HepG2 (cell line): ENCODE measurements around the gene TLCD3A. TPM values are rescaled to one million over a fixed set of nuclear protein-coding genes. Genes with fewer than 3 reads are reported as not detected.

Experiments
- AHR ChIP-seq: IDR thresholded peaks from 2 replicates; pipeline ENCODE4 v1.6.1; 2018; ENCODE audit warnings: missing genetic modification reagents, missing compliant biosample characterization
- AKAP8 ChIP-seq: sonication (generic); formaldehyde crosslinking; IDR thresholded peaks from 2 replicates; pipeline ENCODE4 v1.5.1; 2020; ENCODE audit warnings: mild to moderate bottlenecking, missing genetic modification reagents
- HHEX ChIP-seq: IDR thresholded peaks from 2 replicates; pipeline ENCODE4 v1.6.1; 2016; ENCODE audit warnings: control low read depth
- MAX ChIP-seq: IDR thresholded peaks from 2 replicates; pipeline ENCODE4 v1.6.1; 2012; ENCODE audit warnings: inconsistent platforms
- MTA1 ChIP-seq: sonication (generic); formaldehyde crosslinking; IDR thresholded peaks from 2 replicates; pipeline ENCODE4 v1.4.0; 2020; ENCODE audit warnings: missing genetic modification reagents, mild to moderate bottlenecking, borderline replicate concordance
- NCOA2 ChIP-seq: sonication (generic); formaldehyde crosslinking; IDR thresholded peaks from 2 replicates; pipeline ENCODE4 v1.8.0; 2022; ENCODE audit warnings: inconsistent platforms
- NR3C1 ChIP-seq: sonication (generic); formaldehyde crosslinking; IDR thresholded peaks from 2 replicates; pipeline ENCODE4 v1.4.0; 2020; ENCODE audit warnings: missing genetic modification reagents
- PAF1 ChIP-seq: IDR thresholded peaks from 2 replicates; pipeline ENCODE4 v1.6.1; 2016; ENCODE audit warnings: missing genetic modification reagents, missing compliant biosample characterization
- PRMT3 ChIP-seq: sonication (generic); formaldehyde crosslinking; IDR thresholded peaks from 2 replicates; pipeline ENCODE4 v1.8.1; 2022; ENCODE audit warnings: low read depth, mild to moderate bottlenecking, moderate library complexity, missing genetic modification reagents, borderline replicate concordance
- TBL1XR1 ChIP-seq: fragments of 150-350 bp; IDR thresholded peaks from 2 replicates; pipeline ENCODE4 v1.6.1; 2014; ENCODE audit warnings: borderline replicate concordance, low read length; ENCODE audit not compliant: partially characterized antibody
- TBX3 ChIP-seq: fragments of 450-650 bp; IDR thresholded peaks from 2 replicates; pipeline ENCODE4 v1.6.1; 2017; ENCODE audit warnings: antibody characterized with exemption, mild to moderate bottlenecking, inconsistent platforms, borderline replicate concordance
- TGIF2 ChIP-seq: IDR thresholded peaks from 2 replicates; pipeline ENCODE4 v1.6.1; 2016; ENCODE audit warnings: control low read depth, missing compliant biosample characterization
- ZBTB46 ChIP-seq: sonication (generic); formaldehyde crosslinking; IDR thresholded peaks from 2 replicates; pipeline ENCODE4 v1.4.0; 2020; ENCODE audit warnings: mild to moderate bottlenecking, missing genetic modification reagents, borderline replicate concordance
- ZNF225 ChIP-seq: sonication (generic); formaldehyde crosslinking; IDR thresholded peaks from 2 replicates; pipeline ENCODE4 v1.4.0; 2020; ENCODE audit warnings: mild to moderate bottlenecking, missing genetic modification reagents
- ZNF672 ChIP-seq: sonication (generic); formaldehyde crosslinking; IDR thresholded peaks from 2 replicates; pipeline ENCODE4 v1.8.1; 2022; ENCODE audit warnings: missing genetic modification reagents
- ZNF75D ChIP-seq: sonication (generic); formaldehyde crosslinking; IDR thresholded peaks from 2 replicates; pipeline ENCODE4 v1.8.1; 2023; ENCODE audit warnings: missing genetic modification reagents, mild to moderate bottlenecking, borderline replicate concordance
- ZNF792 ChIP-seq: IDR thresholded peaks from 2 replicates; pipeline ENCODE4 v1.6.1; 2016
- ZSCAN29 ChIP-seq: sonication (generic); formaldehyde crosslinking; conservative IDR thresholded peaks from 2 replicates; pipeline ENCODE4 v1.4.0; 2020; ENCODE audit warnings: mild to moderate bottlenecking, missing genetic modification reagents
- ZUFSP ChIP-seq: sonication (generic); formaldehyde crosslinking; IDR thresholded peaks from 2 replicates; pipeline ENCODE4 v1.9.0; 2021; ENCODE audit warnings: missing genetic modification reagents, mild to moderate bottlenecking, borderline replicate concordance
- polyA plus RNA-seq, 8 experiments: library from polyadenylated mRNA; depleted of rRNA in 3 of 8; stranded (reverse) in 7 of 8; unstranded in 1 of 8; fragments of >200 nt; fragmentation: Illumina TruSeq in 4 of 8; extraction: Trizol in 4 of 8; gene quantifications; 2 replicates each; pipeline versions ENCODE4 v1.2.1 to v1.2.3, GENCODE V29; 2011 to 2016; ENCODE audit warnings: low read depth in 4 of 8, missing spikeins in 1 of 8, mixed read lengths in 1 of 8; ENCODE audit not compliant: insufficient read depth in 1 of 8
- total RNA-seq, 5 experiments: library from RNA; depleted of rRNA; stranded (reverse); fragments of >200 nt; fragmentation: Illumina TruSeq; extraction: Trizol; gene quantifications; 2 replicates each; pipeline ENCODE4 v1.2.3, GENCODE V29; 2016; ENCODE audit warnings: low read depth in 1 of 5
- TF ChIP-seq, protein P1 (sequence below): sonication (generic); formaldehyde crosslinking; IDR thresholded peaks from 2 replicates; pipeline ENCODE4 v1.5.0; 2020; ENCODE audit warnings: mild to moderate bottlenecking, missing genetic modification reagents
- TF ChIP-seq, protein P2 (sequence below): sonication (generic); formaldehyde crosslinking; IDR thresholded peaks from 2 replicates; pipeline ENCODE4 v1.4.0; 2020; ENCODE audit warnings: mild to moderate bottlenecking, low read depth, missing genetic modification reagents

The TLCD3A gene
- total and polyA plus RNA-seq, 2 of the 13 experiments (the other 11 are each of a cell fraction or from before 2014, with no cell fraction given), result 25.2 to 46.6 TPM

DNA sequence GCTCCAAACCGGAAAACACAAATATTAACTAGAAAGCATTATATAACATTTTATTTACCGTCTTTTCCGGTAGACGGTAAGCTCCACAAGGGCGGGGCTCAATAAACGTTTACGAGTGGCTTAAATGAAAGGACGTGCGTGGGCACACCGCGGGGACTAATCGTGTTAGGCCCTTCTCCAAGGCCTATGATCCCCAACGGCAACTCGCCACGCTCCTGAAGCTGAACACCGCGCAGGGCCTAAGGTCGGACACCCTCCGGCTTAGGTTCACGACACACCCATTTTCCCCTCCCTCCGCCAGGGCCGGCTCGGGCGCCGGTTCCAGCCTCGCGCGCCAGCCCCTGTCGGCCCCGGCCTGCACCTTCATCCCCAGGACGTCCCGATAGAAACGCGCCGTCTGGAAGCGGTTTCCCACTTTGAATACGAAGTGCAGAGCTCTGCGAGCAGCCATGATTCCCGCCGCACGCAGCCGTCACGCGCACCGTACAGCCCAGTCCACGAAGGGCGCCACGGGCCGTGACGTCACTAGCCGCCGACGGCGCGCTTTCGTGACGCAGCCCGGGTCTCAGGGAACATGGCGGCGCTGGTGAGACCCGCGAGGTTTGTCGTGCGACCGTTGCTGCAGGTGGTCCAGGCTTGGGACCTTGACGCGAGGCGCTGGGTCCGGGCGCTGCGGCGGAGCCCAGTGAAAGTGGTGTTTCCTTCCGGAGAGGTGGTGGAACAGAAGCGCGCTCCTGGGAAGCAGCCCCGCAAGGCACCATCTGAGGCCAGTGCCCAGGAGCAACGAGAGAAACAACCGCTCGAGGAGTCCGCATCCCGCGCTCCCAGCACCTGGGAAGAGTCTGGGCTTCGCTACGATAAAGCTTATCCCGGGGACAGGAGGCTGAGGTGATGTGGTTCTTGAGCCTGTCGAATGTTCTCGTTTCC is 49.7 kb downstream of the TLCD3A start, which contains the start of the genes GLOD4 and MRM3 (continued):
- TF ChIP-seq, protein P1, sequence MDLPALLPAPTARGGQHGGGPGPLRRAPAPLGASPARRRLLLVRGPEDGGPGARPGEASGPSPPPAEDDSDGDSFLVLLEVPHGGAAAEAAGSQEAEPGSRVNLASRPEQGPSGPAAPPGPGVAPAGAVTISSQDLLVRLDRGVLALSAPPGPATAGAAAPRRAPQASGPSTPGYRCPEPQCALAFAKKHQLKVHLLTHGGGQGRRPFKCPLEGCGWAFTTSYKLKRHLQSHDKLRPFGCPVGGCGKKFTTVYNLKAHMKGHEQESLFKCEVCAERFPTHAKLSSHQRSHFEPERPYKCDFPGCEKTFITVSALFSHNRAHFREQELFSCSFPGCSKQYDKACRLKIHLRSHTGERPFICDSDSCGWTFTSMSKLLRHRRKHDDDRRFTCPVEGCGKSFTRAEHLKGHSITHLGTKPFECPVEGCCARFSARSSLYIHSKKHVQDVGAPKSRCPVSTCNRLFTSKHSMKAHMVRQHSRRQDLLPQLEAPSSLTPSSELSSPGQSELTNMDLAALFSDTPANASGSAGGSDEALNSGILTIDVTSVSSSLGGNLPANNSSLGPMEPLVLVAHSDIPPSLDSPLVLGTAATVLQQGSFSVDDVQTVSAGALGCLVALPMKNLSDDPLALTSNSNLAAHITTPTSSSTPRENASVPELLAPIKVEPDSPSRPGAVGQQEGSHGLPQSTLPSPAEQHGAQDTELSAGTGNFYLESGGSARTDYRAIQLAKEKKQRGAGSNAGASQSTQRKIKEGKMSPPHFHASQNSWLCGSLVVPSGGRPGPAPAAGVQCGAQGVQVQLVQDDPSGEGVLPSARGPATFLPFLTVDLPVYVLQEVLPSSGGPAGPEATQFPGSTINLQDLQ (CRISPR knock-in tag), result peak; percentile 72
- TF ChIP-seq ZNF225 (CRISPR knock-in tag), result peak; percentile 93; the same call in 1 of the 2 replicates
- TF ChIP-seq ZNF75D (CRISPR knock-in tag), result no peak
- TF ChIP-seq TBL1XR1, result peak; percentile 32
- TF ChIP-seq NR3C1 (CRISPR knock-in tag), result 0 out of 2 replicates have a peak, but pooled peaks have one; percentile 17
- 0 out of 2 replicates have a peak, but pooled peaks have one; percentile 76 for TF ChIP-seq ZSCAN29
- peak; percentile 97 for TF ChIP-seq MAX
- TF ChIP-seq NCOA2 (CRISPR knock-in tag), result peak; percentile 47; the same call in 1 of the 2 replicates
- peak; percentile 94 for TF ChIP-seq TGIF2 (CRISPR knock-in tag)
- no peak for TF ChIP-seq ZUFSP (CRISPR knock-in tag)
- peak; percentile 92; the same call in 1 of the 2 replicates for TF ChIP-seq MTA1 (CRISPR knock-in tag)
- TF ChIP-seq PAF1, result no peak
- TF ChIP-seq, protein P2, sequence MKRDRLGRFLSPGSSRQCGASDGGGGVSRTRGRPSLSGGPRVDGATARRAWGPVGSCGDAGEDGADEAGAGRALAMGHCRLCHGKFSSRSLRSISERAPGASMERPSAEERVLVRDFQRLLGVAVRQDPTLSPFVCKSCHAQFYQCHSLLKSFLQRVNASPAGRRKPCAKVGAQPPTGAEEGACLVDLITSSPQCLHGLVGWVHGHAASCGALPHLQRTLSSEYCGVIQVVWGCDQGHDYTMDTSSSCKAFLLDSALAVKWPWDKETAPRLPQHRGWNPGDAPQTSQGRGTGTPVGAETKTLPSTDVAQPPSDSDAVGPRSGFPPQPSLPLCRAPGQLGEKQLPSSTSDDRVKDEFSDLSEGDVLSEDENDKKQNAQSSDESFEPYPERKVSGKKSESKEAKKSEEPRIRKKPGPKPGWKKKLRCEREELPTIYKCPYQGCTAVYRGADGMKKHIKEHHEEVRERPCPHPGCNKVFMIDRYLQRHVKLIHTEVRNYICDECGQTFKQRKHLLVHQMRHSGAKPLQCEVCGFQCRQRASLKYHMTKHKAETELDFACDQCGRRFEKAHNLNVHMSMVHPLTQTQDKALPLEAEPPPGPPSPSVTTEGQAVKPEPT (CRISPR knock-in tag), result no peak
- TF ChIP-seq ZBTB46 (CRISPR knock-in tag), result 0 out of 2 replicates have a peak, but pooled peaks have one; percentile 79
- no peak for TF ChIP-seq TBX3
- no peak for TF ChIP-seq HHEX (CRISPR knock-in tag)
- peak; percentile 59; the same call in 1 of the 2 replicates for TF ChIP-seq AHR (CRISPR knock-in tag)
- peak; percentile 82; the same call in 1 of the 2 replicates for TF ChIP-seq PRMT3 (CRISPR knock-in tag)
- peak; percentile 60; the same call in 1 of the 2 replicates for TF ChIP-seq ZNF792 (CRISPR knock-in tag)
- TF ChIP-seq ZNF672 (CRISPR knock-in tag), result 0 out of 2 replicates have a peak, but pooled peaks have one; percentile 56
- peak; percentile 81 for TF ChIP-seq AKAP8
